Panc1 (cell line): ENCODE results near the gene SPPL2C. TPM values are rescaled to one million over a fixed set of nuclear protein-coding genes. Genes with fewer than 3 reads are reported as not detected.

Source experiments
- ATAC-seq: fragments of 200-7000 bp; cut with Tn5 transposase; 2 replicates; pipeline ENCODE4 v1.9.1; 2020; ENCODE audit warnings: mild to moderate bottlenecking, moderate library complexity
- BruUV-seq: library from RNA; stranded (reverse); fragments of 400-500 nt; replicated peaks from 2 replicates; lab custom pipeline; 2021; lab: Mats Ljungman, UMichigan
- CTCF ChIA-PET: fragments of 300-600 bp; sonication (Branson Sonifier 250); formaldehyde crosslinking; loops from one replicate; lab custom pipeline; 2022; ENCODE audit warnings: antibody characterized with exemption; lab: Charles Lee
- POLR2A ChIA-PET: fragments of 300-600 bp; sonication (Branson Sonifier 250); formaldehyde crosslinking; loops from one replicate; lab custom pipeline; 2022; ENCODE audit warnings: antibody characterized with exemption; lab: Charles Lee
- DNase-seq: peaks from one replicate; pipeline ENCODE4 v3.0.0-alpha.2; 2010; ENCODE audit warnings: low read depth, low spot score
- H3K27ac ChIP-seq: 2 replicates; pipeline ENCODE4 v1.5.1; 2011; ENCODE audit warnings: mild to moderate bottlenecking, low read length, inconsistent platforms
- H3K27me3 ChIP-seq: fragments of 200-500 bp; sonication (Bioruptor generic); 2 replicates; pipeline ENCODE4 v1.6.0; 2014; ENCODE audit warnings: low read length, inconsistent platforms; ENCODE audit not compliant: control insufficient read depth, insufficient read depth
- H3K36me3 ChIP-seq: fragments of 200-500 bp; sonication (Bioruptor generic); 2 replicates; pipeline ENCODE4 v1.5.1; 2014; ENCODE audit warnings: inconsistent platforms, mild to moderate bottlenecking, low read length, moderate library complexity; ENCODE audit not compliant: control insufficient read depth, insufficient read depth
- H3K4me1 ChIP-seq: 2 replicates; pipeline ENCODE4 v1.5.1; 2011; ENCODE audit warnings: inconsistent platforms, mild to moderate bottlenecking, low read length, moderate library complexity; ENCODE audit not compliant: control insufficient read depth, insufficient read depth
- H3K4me3 ChIP-seq, 2 experiments: 2 replicates each; pipeline ENCODE4 v1.5.1; 2011 to 2012; ENCODE audit warnings: low read depth in 2 of 2, low read length in 2 of 2, mild to moderate bottlenecking in 2 of 2, inconsistent platforms in 1 of 2, moderate library complexity in 1 of 2
- H3K9me3 ChIP-seq: fragments of 200-500 bp; sonication (Bioruptor generic); 2 replicates; pipeline ENCODE4 v1.5.1; 2014; ENCODE audit warnings: low read depth, mild to moderate bottlenecking, inconsistent platforms, low read length, moderate library complexity; ENCODE audit not compliant: control insufficient read depth, insufficient read depth
- POLR2AphosphoS5 ChIP-seq: IDR thresholded peaks from 2 replicates; pipeline ENCODE4 v1.6.1; 2012; ENCODE audit warnings: mild to moderate bottlenecking, low read depth, low read length, moderate library complexity
- SIN3A ChIP-seq: IDR thresholded peaks from 2 replicates; pipeline ENCODE4 v1.6.1; 2012; ENCODE audit warnings: low read depth, mild to moderate bottlenecking, low read length, moderate library complexity, borderline replicate concordance; ENCODE audit not compliant: insufficient read depth
- TCF7L2 ChIP-seq: IDR thresholded peaks from 2 replicates; pipeline ENCODE4 v1.6.1; 2011; ENCODE audit warnings: mild to moderate bottlenecking, low read depth, low read length, inconsistent platforms
- in situ Hi-C: cut with HindIII; loops from 2 replicates; pipeline ENCODE4 v1.10.0; 2016; ENCODE audit warnings: low sequenced_read_pairs, low pct_unique_long_range_greater_than_20kb
- intact Hi-C: fragments of 100-400 bp; cut with micrococcal nuclease; formaldehyde crosslinking; loops from one replicate; pipeline ENCODE4 v1.10.0; 2022; ENCODE audit not compliant: unreplicated experiment
- total RNA-seq: library from RNA; stranded (reverse); gene quantifications from one replicate; pipeline ENCODE4 v1.2.1, GENCODE V29; 2021; ENCODE audit not compliant: unreplicated experiment
- TF ChIP-seq, protein P1 (sequence below): fragments of 450-650 bp; IDR thresholded peaks from 2 replicates; pipeline ENCODE4 v1.5.1; 2017; ENCODE audit warnings: mild to moderate bottlenecking
- TF ChIP-seq, protein P2 (sequence below), 2 experiments: IDR thresholded peaks; 2 replicates each; pipeline ENCODE4 v1.6.1; 2011 to 2012; ENCODE audit warnings: low read depth in 2 of 2, control low read depth in 1 of 2, low read length in 1 of 2, mild to moderate bottlenecking in 1 of 2, moderate library complexity in 1 of 2; ENCODE audit not compliant: insufficient read depth in 1 of 2

The SPPL2C gene
- total RNA-seq, 1 experiment from 2014 or later = not detected

DNA sequence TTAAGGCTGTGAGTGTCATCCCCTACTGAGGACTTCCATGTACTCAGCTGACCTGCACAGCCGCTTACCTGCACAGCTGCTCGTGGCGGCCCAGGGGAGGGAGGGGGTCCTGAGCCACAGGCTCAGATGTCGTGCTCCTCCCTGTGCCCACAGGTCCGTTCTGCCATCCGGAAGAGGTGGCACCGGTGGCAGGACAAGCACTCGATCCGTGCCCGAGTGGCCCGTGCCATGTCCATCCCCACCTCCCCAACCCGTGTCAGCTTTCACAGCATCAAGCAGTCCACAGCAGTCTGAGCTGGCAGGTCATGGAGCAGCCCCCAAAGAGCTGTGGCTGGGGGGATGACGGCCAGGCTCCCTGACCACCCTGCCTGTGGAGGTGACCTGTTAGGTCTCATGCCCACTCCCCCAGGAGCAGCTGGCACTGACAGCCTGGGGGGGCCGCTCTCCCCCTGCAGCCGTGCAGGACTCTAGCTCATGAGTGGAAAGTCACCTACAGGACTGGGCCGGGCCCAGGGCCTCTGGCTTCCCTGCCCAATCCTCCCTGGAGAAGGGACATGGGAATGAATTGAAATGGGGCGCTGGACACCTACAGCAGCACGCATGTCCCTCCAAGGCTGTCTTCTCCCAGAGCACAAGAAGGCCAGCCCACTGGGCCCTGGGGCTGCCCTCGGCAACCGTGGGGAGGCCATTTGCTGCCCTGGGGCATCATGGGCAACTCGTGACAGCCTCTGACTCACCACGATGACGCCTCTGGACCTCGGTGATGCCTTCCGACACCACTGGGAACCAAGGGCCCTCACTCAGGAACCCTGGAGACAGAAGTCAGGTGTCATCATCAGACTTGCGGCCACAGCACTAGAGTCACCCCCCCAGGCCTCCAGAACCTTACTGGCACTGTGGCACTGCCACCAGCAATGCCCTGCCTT is 9.9 kb upstream of the SPPL2C start:
- Histone ChIP-seq H3K9me3 (no peaks in the 10 kb centered on the region), H3K36me3 (no peaks in the 10 kb centered on the region), H3K27me3 (no peaks in the 10 kb centered on the region), H3K27ac (no peak overlapping the region), H3K4me1 (no peaks in the 10 kb centered on the region), H3K4me3 (no peak overlapping the region)
- POLR2A ChIA-PET = no interaction called here
- BruUV-seq = no TSS peak
- ATAC-seq (no peak), DNase-seq (no peak)
- in situ Hi-C loops (no loop called here), intact Hi-C loops (loop anchor here (5.0 to 10.0 kb wide), 3 partner anchors 52 to 192 kb away; partner anchors contain the start of gene CRHR1)
- TF ChIP-seq SIN3A = no peak
- CTCF ChIA-PET = interaction anchor here (0.9 kb wide), 1 partner anchor 195 kb away, joined by 3 read pairs; no protein-coding TSS in a partner anchor

DNA sequence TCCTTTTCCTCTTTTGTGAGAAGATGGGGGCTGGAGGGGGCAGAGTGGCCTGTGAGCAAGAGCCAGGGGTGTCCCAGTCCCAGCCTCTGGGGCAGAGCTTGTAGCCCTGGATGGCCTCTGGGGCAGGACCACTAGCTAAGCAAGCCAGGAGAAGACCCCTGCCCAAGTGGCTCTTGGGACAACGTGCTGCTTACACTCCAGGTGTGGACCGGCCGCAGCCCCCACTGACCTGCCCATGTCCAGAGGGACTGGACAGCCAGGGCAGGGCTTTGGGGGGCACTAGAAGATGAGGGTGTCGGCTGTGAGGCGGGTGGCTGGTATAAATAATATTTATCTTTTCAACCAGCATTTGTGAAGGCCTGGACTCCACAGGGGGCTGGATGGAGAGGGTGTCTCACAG is 9.2 kb upstream of the SPPL2C start:
- Histone ChIP-seq H3K36me3 (no peaks in the 10 kb centered on the region), H3K4me3 (no peak overlapping the region), H3K27ac (no peak overlapping the region), H3K27me3 (no peaks in the 10 kb centered on the region), H3K4me1 (no peaks in the 10 kb centered on the region), H3K9me3 (no peaks in the 10 kb centered on the region)
- no TSS peak for BruUV-seq
- intact Hi-C loops (loop anchor here (10.0 kb wide), 1 partner anchor 111 kb away; no protein-coding TSS in a partner anchor), in situ Hi-C loops (no loop called here)
- ChIA-PET POLR2A (no interaction called here), CTCF (no interaction called here)
- DNase-seq (no peak), ATAC-seq (no peak)
- TF ChIP-seq POLR2AphosphoS5 = no peak
- TF ChIP-seq SIN3A = no peak
- no peak for TF ChIP-seq TCF7L2
- TF ChIP-seq, protein P1, sequence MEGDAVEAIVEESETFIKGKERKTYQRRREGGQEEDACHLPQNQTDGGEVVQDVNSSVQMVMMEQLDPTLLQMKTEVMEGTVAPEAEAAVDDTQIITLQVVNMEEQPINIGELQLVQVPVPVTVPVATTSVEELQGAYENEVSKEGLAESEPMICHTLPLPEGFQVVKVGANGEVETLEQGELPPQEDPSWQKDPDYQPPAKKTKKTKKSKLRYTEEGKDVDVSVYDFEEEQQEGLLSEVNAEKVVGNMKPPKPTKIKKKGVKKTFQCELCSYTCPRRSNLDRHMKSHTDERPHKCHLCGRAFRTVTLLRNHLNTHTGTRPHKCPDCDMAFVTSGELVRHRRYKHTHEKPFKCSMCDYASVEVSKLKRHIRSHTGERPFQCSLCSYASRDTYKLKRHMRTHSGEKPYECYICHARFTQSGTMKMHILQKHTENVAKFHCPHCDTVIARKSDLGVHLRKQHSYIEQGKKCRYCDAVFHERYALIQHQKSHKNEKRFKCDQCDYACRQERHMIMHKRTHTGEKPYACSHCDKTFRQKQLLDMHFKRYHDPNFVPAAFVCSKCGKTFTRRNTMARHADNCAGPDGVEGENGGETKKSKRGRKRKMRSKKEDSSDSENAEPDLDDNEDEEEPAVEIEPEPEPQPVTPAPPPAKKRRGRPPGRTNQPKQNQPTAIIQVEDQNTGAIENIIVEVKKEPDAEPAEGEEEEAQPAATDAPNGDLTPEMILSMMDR = no peak
- TF ChIP-seq, protein P2, sequence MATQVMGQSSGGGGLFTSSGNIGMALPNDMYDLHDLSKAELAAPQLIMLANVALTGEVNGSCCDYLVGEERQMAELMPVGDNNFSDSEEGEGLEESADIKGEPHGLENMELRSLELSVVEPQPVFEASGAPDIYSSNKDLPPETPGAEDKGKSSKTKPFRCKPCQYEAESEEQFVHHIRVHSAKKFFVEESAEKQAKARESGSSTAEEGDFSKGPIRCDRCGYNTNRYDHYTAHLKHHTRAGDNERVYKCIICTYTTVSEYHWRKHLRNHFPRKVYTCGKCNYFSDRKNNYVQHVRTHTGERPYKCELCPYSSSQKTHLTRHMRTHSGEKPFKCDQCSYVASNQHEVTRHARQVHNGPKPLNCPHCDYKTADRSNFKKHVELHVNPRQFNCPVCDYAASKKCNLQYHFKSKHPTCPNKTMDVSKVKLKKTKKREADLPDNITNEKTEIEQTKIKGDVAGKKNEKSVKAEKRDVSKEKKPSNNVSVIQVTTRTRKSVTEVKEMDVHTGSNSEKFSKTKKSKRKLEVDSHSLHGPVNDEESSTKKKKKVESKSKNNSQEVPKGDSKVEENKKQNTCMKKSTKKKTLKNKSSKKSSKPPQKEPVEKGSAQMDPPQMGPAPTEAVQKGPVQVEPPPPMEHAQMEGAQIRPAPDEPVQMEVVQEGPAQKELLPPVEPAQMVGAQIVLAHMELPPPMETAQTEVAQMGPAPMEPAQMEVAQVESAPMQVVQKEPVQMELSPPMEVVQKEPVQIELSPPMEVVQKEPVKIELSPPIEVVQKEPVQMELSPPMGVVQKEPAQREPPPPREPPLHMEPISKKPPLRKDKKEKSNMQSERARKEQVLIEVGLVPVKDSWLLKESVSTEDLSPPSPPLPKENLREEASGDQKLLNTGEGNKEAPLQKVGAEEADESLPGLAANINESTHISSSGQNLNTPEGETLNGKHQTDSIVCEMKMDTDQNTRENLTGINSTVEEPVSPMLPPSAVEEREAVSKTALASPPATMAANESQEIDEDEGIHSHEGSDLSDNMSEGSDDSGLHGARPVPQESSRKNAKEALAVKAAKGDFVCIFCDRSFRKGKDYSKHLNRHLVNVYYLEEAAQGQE (IDR thresholded peaks at IDR 0.05; ENCODE audit: insufficient read depth in 1 of 2, low read depth in 2 of 2, low read length in 1 of 2) = no peak
